SU-DHL-6 (cell line): ENCODE results near the gene LRRC10B.

Source experiments
- EZH2phosphoT487 ChIP-seq: fragments of 200-600 bp; sonication (generic), shearing (Covaris generic); conservative IDR thresholded peaks from 2 replicates; pipeline ENCODE4 v1.6.1; 2018; ENCODE audit warnings: mild to moderate bottlenecking, antibody characterized with exemption, low read length, moderate library complexity, mixed read lengths
- TF ChIP-seq, protein P1 (sequence below): fragments of 200-600 bp; sonication (generic); IDR thresholded peaks from one replicate; pipeline ENCODE4 v1.5.1; 2017; ENCODE audit warnings: antibody characterized with exemption, mild to moderate bottlenecking, low read length, moderate library complexity; ENCODE audit not compliant: insufficient read depth, poor library complexity, severe bottlenecking

DNA sequence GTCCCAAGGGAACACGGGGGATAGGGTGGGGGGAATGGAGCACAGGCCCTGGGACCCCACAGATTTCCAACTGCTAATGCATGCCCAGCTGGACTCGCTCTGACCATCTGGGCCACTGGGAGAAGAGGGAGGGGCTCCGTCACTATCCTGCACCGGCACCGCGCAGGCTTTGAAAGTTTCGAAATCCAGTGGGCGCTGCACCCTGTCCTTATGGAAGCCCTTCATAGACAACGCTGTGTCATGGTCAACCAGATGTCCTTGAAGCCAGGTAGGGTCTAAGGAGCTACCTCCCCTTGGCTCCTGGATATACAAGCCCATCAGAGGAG, 30.1 kb downstream of the LRRC10B start:
- TF ChIP-seq, protein P1, sequence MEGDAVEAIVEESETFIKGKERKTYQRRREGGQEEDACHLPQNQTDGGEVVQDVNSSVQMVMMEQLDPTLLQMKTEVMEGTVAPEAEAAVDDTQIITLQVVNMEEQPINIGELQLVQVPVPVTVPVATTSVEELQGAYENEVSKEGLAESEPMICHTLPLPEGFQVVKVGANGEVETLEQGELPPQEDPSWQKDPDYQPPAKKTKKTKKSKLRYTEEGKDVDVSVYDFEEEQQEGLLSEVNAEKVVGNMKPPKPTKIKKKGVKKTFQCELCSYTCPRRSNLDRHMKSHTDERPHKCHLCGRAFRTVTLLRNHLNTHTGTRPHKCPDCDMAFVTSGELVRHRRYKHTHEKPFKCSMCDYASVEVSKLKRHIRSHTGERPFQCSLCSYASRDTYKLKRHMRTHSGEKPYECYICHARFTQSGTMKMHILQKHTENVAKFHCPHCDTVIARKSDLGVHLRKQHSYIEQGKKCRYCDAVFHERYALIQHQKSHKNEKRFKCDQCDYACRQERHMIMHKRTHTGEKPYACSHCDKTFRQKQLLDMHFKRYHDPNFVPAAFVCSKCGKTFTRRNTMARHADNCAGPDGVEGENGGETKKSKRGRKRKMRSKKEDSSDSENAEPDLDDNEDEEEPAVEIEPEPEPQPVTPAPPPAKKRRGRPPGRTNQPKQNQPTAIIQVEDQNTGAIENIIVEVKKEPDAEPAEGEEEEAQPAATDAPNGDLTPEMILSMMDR: no peak
- TF ChIP-seq EZH2phosphoT487: no peak
